ENCODE data around the gene CD300LF.

The CD300LF gene

GRCh38 chr17:74663561-74663960 lies 49.2 kb downstream of the CD300LF start:
- Histone ChIP-seq H3K27me3 (ENCODE audit: insufficient read depth, low read length, poor library complexity, severe bottlenecking) (no peaks in the 10 kb centered on the region), H3K9me3 (ENCODE audit: insufficient read depth, low read depth, low read length) (no peaks in the 10 kb centered on the region), H3K36me3 (ENCODE audit: insufficient read depth, low read length) (no peaks in the 10 kb centered on the region), H4K20me1 (ENCODE audit: insufficient read depth, low read length, poor library complexity, severe bottlenecking) (no peaks in the 10 kb centered on the region), H2AFZ (ENCODE audit: low read length) (no peak overlapping the region), H3K9ac (ENCODE audit: low read depth, low read length, poor library complexity, severe bottlenecking) (no peak overlapping the region), H3K79me2 (ENCODE audit: insufficient read depth, low read length) (no peaks in the 10 kb centered on the region), H3K9me2 (replicated peaks; ENCODE audit: low read depth, low read length) (no peaks in the 10 kb centered on the region), H3F3A (ENCODE audit: low read depth) (no peaks in the 10 kb centered on the region), H3K4me1 (ENCODE audit: insufficient read depth, low read length, poor library complexity, severe bottlenecking) (no peaks in the 10 kb centered on the region), H3K4me3 (ENCODE audit: low read length, poor library complexity, severe bottlenecking) (no peak overlapping the region), H3K4me2 (ENCODE audit: low read depth, low read length, poor library complexity, severe bottlenecking) (no peak overlapping the region)
- TF ChIP-seq EZH2phosphoT487 (IDR thresholded peaks at IDR 0.05; ENCODE audit: borderline replicate concordance) (no peak), CTCF (conservative IDR thresholded peaks at IDR 0.05; ENCODE audit: low read length) (no peak)

GRCh38 chr17:74659889-74660288 lies 52.8 kb downstream of the CD300LF start:
- Histone ChIP-seq H3K9me3 (ENCODE audit: insufficient read depth, low read depth, low read length) (no peaks in the 10 kb centered on the region), H4K20me1 (ENCODE audit: insufficient read depth, low read length, poor library complexity, severe bottlenecking) (no peaks in the 10 kb centered on the region), H3K9me2 (replicated peaks; ENCODE audit: low read depth, low read length) (no peaks in the 10 kb centered on the region), H3K36me3 (ENCODE audit: insufficient read depth, low read length) (no peaks in the 10 kb centered on the region), H3K4me2 (ENCODE audit: low read depth, low read length, poor library complexity, severe bottlenecking) (no peak overlapping the region), H3K4me1 (ENCODE audit: insufficient read depth, low read length, poor library complexity, severe bottlenecking) (peaks cover 3% of the 10 kb centered on the region), H3F3A (ENCODE audit: low read depth) (no peaks in the 10 kb centered on the region), H2AFZ (ENCODE audit: low read length) (no peak overlapping the region), H3K79me2 (ENCODE audit: insufficient read depth, low read length) (no peaks in the 10 kb centered on the region), H3K9ac (ENCODE audit: low read depth, low read length, poor library complexity, severe bottlenecking) (no peak overlapping the region), H3K4me3 (ENCODE audit: low read length, poor library complexity, severe bottlenecking) (no peak overlapping the region), H3K27me3 (ENCODE audit: insufficient read depth, low read length, poor library complexity, severe bottlenecking) (no peaks in the 10 kb centered on the region)
- no peak for TF ChIP-seq CTCF (conservative IDR thresholded peaks at IDR 0.05; ENCODE audit: low read length)
- TF ChIP-seq EZH2phosphoT487 (IDR thresholded peaks at IDR 0.05; ENCODE audit: borderline replicate concordance) = no peak

GRCh38 chr17:74658620-74659019 lies 54.1 kb downstream of the CD300LF start:
- Histone ChIP-seq H3K27me3 (ENCODE audit: insufficient read depth, low read length, poor library complexity, severe bottlenecking) (no peaks in the 10 kb centered on the region), H3K4me2 (ENCODE audit: low read depth, low read length, poor library complexity, severe bottlenecking) (no peak overlapping the region), H3K4me1 (ENCODE audit: insufficient read depth, low read length, poor library complexity, severe bottlenecking) (peaks cover 3% of the 10 kb centered on the region), H4K20me1 (ENCODE audit: insufficient read depth, low read length, poor library complexity, severe bottlenecking) (no peaks in the 10 kb centered on the region), H3K9me3 (ENCODE audit: insufficient read depth, low read depth, low read length) (no peaks in the 10 kb centered on the region), H2AFZ (ENCODE audit: low read length) (no peak overlapping the region), H3K4me3 (ENCODE audit: low read length, poor library complexity, severe bottlenecking) (no peak overlapping the region), H3K36me3 (ENCODE audit: insufficient read depth, low read length) (no peaks in the 10 kb centered on the region), H3K9me2 (replicated peaks; ENCODE audit: low read depth, low read length) (no peaks in the 10 kb centered on the region), H3K9ac (ENCODE audit: low read depth, low read length, poor library complexity, severe bottlenecking) (no peak overlapping the region), H3F3A (ENCODE audit: low read depth) (no peaks in the 10 kb centered on the region), H3K79me2 (ENCODE audit: insufficient read depth, low read length) (no peaks in the 10 kb centered on the region)
- no peak for TF ChIP-seq EZH2phosphoT487 (IDR thresholded peaks at IDR 0.05; ENCODE audit: borderline replicate concordance)
- TF ChIP-seq CTCF (conservative IDR thresholded peaks at IDR 0.05; ENCODE audit: low read length) = no peak
